ENCODE results near the gene FBLN2.

GRCh38 chr3:13588221-13588701, 39.3 kb downstream of the FBLN2 start:
- TF ChIP-seq POLR2AphosphoS5 (IDR thresholded peaks at IDR 0.05; ENCODE audit: low read depth): no peak
- TF ChIP-seq CTCF (IDR thresholded peaks at IDR 0.05; ENCODE audit: insufficient read depth, low read length): no peak

Data from HL-60 (cell line).